SU-DHL-6 (cell line): ENCODE data around the gene ZXDC.

Source experiments
- H2AFZ ChIP-seq: fragments of 200-600 bp; sonication (generic); 2 replicates; pipeline ENCODE4 v1.6.1; 2014; ENCODE audit warnings: low read depth, mild to moderate bottlenecking, moderate library complexity, mixed read lengths, antibody characterized with exemption, low read length; ENCODE audit not compliant: severe bottlenecking
- H3F3A ChIP-seq: fragments of 200-600 bp; shearing (Covaris generic); 2 replicates; pipeline ENCODE4 v1.6.0; 2016; ENCODE audit warnings: antibody characterized with exemption, mild to moderate bottlenecking; ENCODE audit not compliant: insufficient read depth
- H3K27ac ChIP-seq: fragments of 200-600 bp; sonication (generic); 2 replicates; pipeline ENCODE4 v1.5.1; 2016; ENCODE audit warnings: low read depth, mild to moderate bottlenecking, low read length, moderate library complexity, mixed read lengths
- H3K27me3 ChIP-seq: fragments of 200-600 bp; sonication (generic), shearing (Covaris generic); 2 replicates; pipeline ENCODE4 v1.6.0; 2014; ENCODE audit warnings: mild to moderate bottlenecking, low read length
- H3K36me3 ChIP-seq: fragments of 200-600 bp; sonication (generic); 2 replicates; pipeline ENCODE4 v1.6.1; 2014; ENCODE audit warnings: mild to moderate bottlenecking, low read length, mixed read lengths
- H3K4me2 ChIP-seq: fragments of 300-600, 200-600 bp; shearing (Covaris generic), sonication (generic); 2 replicates; pipeline ENCODE4 v1.6.0; 2014; ENCODE audit warnings: low read length, low read depth, mild to moderate bottlenecking; ENCODE audit not compliant: poor library complexity, severe bottlenecking
- H3K4me3 ChIP-seq: fragments of 200-600 bp; sonication (generic); 2 replicates; pipeline ENCODE4 v1.5.1; 2014; ENCODE audit warnings: antibody characterized with exemption, low read length, mild to moderate bottlenecking, mixed read lengths; ENCODE audit not compliant: insufficient read depth, poor library complexity, severe bottlenecking
- H3K79me2 ChIP-seq: fragments of 200-600 bp; sonication (generic); 2 replicates; pipeline ENCODE4 v1.6.1; 2014; ENCODE audit warnings: mild to moderate bottlenecking, low read length, moderate library complexity; ENCODE audit not compliant: insufficient read depth
- H3K9ac ChIP-seq: fragments of 200-600 bp; sonication (generic); 2 replicates; pipeline ENCODE4 v1.7.0; 2014; ENCODE audit warnings: mild to moderate bottlenecking, low read length
- H3K9me2 ChIP-seq: fragments of 200-600 bp; sonication (generic); replicated peaks from 2 replicates; pipeline ENCODE4 v1.6.1; 2014; ENCODE audit warnings: low read length; ENCODE audit not compliant: insufficient read depth
- H3K9me3 ChIP-seq: fragments of 200-600 bp; sonication (generic); 2 replicates; pipeline ENCODE4 v1.6.1; 2014; ENCODE audit warnings: low read length, mixed read lengths; ENCODE audit not compliant: insufficient read depth
- H4K20me1 ChIP-seq: fragments of 200-600 bp; sonication (generic); 2 replicates; pipeline ENCODE4 v1.6.1; 2014; ENCODE audit warnings: low read depth, mild to moderate bottlenecking, antibody characterized with exemption, low read length, moderate library complexity, mixed read lengths
- EZH2phosphoT487 ChIP-seq: fragments of 200-600 bp; sonication (generic), shearing (Covaris generic); conservative IDR thresholded peaks from 2 replicates; pipeline ENCODE4 v1.6.1; 2018; ENCODE audit warnings: mild to moderate bottlenecking, antibody characterized with exemption, low read length, moderate library complexity, mixed read lengths
- TF ChIP-seq, protein P1 (sequence below): fragments of 200-600 bp; sonication (generic); IDR thresholded peaks from one replicate; pipeline ENCODE4 v1.5.1; 2017; ENCODE audit warnings: antibody characterized with exemption, mild to moderate bottlenecking, low read length, moderate library complexity; ENCODE audit not compliant: insufficient read depth, poor library complexity, severe bottlenecking

Gene ZXDC

DNA sequence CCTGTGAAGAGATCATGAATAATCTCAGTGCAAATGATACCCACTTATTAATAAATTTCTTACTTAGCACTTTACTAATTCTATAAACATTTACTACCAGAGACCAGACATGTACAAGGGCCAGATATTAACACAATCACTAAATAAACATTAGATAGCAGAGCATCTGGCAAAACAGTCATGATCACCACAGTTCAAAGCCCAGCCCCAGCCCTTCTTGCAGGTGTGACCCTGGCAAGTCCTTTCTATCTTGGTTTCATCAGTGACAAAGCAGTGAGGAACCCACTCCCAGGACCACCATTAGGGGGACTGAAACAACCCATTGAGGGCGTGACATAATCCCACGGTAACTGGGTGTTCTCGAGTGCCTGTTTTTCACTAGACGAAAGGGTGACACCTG lies 11.6 kb downstream of the ZXDC start:
- H3K9me2 ChIP-seq: no peaks in the 10 kb centered on the region
- no peaks in the 10 kb centered on the region; the same call in 1 of the 2 replicates for H3K79me2 ChIP-seq
- no peaks in the 10 kb centered on the region for H3K27me3 ChIP-seq
- no peak overlapping the region for H3K4me2 ChIP-seq
- H3F3A ChIP-seq: no peaks in the 10 kb centered on the region
- H3K4me3 ChIP-seq: no peak overlapping the region
- no peaks in the 10 kb centered on the region for H3K9me3 ChIP-seq
- no peak overlapping the region for H3K9ac ChIP-seq
- no peaks in the 10 kb centered on the region; the same call in 1 of the 2 replicates for H4K20me1 ChIP-seq
- no peak for TF ChIP-seq EZH2phosphoT487
- TF ChIP-seq, protein P1, sequence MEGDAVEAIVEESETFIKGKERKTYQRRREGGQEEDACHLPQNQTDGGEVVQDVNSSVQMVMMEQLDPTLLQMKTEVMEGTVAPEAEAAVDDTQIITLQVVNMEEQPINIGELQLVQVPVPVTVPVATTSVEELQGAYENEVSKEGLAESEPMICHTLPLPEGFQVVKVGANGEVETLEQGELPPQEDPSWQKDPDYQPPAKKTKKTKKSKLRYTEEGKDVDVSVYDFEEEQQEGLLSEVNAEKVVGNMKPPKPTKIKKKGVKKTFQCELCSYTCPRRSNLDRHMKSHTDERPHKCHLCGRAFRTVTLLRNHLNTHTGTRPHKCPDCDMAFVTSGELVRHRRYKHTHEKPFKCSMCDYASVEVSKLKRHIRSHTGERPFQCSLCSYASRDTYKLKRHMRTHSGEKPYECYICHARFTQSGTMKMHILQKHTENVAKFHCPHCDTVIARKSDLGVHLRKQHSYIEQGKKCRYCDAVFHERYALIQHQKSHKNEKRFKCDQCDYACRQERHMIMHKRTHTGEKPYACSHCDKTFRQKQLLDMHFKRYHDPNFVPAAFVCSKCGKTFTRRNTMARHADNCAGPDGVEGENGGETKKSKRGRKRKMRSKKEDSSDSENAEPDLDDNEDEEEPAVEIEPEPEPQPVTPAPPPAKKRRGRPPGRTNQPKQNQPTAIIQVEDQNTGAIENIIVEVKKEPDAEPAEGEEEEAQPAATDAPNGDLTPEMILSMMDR: no peak
- no peak overlapping the region for H2AFZ ChIP-seq
- no peak overlapping the region for H3K27ac ChIP-seq
- peaks cover 3% of the 10 kb centered on the region; the same call in 1 of the 2 replicates for H3K36me3 ChIP-seq

DNA sequence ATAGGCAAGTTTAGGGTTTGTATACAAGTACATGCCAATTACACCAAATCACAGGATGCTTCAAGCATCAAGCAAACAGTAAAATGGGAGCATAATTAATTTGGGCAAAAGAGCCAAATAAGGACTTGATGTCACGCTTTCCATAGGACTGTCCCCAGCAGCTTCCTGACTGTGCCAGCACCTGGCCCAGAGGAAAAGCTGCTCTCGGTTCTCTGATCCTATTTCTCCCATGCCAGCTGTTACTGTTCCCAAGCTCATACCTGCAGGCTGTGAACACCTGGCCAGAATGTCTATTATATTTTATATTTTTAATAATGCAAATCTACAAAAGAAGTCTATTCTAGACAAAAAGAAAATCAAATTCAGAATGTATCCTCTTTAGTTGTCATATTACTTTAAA lies 12.2 kb downstream of the ZXDC start:
- Histone ChIP-seq H4K20me1 (no peaks in the 10 kb centered on the region; the same call in 1 of the 2 replicates), H3K36me3 (peaks cover 3% of the 10 kb centered on the region; the same call in 1 of the 2 replicates), H3K9me2 (no peaks in the 10 kb centered on the region), H3K9ac (no peak overlapping the region), H3K27me3 (no peaks in the 10 kb centered on the region), H3K27ac (no peak overlapping the region), H3K79me2 (no peaks in the 10 kb centered on the region), H3F3A (no peaks in the 10 kb centered on the region), H3K4me3 (no peak overlapping the region), H3K4me2 (no peak overlapping the region), H2AFZ (no peak overlapping the region), H3K9me3 (no peaks in the 10 kb centered on the region)
- TF ChIP-seq EZH2phosphoT487: no peak
- TF ChIP-seq, protein P1: no peak

DNA sequence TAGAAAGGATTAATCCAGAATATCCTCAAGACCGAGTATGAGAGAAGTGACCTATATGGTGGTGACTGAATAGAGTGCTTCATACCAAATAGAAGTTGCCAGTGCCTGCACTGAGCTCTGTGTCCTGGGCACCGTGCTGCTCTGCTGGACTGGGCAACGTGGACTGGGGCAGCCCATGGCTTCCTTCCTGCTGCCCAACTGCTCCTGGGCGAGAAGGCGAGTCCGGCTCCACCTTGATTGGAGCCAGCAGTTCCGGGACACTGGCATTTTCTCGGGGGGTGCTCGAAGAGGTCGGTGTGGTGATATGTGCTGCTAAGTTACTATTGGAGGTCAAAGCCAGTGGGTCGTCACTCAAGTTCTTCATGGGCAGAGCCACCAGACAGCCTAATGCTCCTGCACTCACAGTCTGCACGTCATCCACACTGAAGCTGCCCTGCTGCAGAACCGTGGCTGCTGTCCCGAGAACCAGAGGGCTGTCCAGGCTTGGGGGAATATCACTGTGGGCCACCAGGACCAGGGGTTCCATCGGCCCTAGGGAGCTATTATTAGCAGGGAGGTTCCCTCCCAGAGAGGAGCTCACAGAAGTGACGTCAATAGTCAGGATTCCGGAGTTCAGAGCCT lies 14.1 kb downstream of the ZXDC start:
- Histone ChIP-seq H3K36me3 (peaks cover 3% of the 10 kb centered on the region; the same call in 1 of the 2 replicates), H2AFZ (no peak overlapping the region), H3K27me3 (no peaks in the 10 kb centered on the region), H3K79me2 (no peaks in the 10 kb centered on the region), H3K9ac (no peak overlapping the region), H3K4me2 (no peak overlapping the region), H3K27ac (no peak overlapping the region), H4K20me1 (no peaks in the 10 kb centered on the region; the same call in 1 of the 2 replicates), H3F3A (no peaks in the 10 kb centered on the region), H3K4me3 (no peak overlapping the region), H3K9me2 (no peaks in the 10 kb centered on the region), H3K9me3 (no peaks in the 10 kb centered on the region)
- TF ChIP-seq, protein P1: no peak
- TF ChIP-seq EZH2phosphoT487: no peak
